Dermis blood vessel endothelial cell (primary cell): ENCODE results near the gene FUT7. TPM values are rescaled to one million over a fixed set of nuclear protein-coding genes. Genes with fewer than 3 reads are reported as not detected.
A peak's percentile ranks its signal among the peaks of the same experiment; 100 is the strongest.

ENCODE experiments used
- DNase-seq: peaks from one replicate; pipeline ENCODE4 v3.0.0; 2010
- total RNA-seq: library from RNA; depleted of rRNA; stranded (reverse); fragments of >200 nt; gene quantifications from 2 replicates; pipeline ENCODE4 v1.2.3, GENCODE V29; 2014

FUT7 gene
- total RNA-seq = not detected in 2 replicates

- DNase-seq = no peak
Measured at GRCh38 chr9:137031904-137032640, at the start of gene FUT7. Gene FUT7, minus strand, starts transcription at chr9:137032088. Its CDS starts 97 bp downstream, at chr9:137031991.

- no peak for DNase-seq
Measured at GRCh38 chr9:137080260-137081122, 48.6 kb upstream of the FUT7 start.

- no peak for DNase-seq
Measured at GRCh38 chr9:137079401-137079787, 47.5 kb upstream of the FUT7 start.

- no peak for DNase-seq
Measured at GRCh38 chr9:137078701-137079400, 47.0 kb upstream of the FUT7 start.

GRCh38 chr9:137077758-137078693 lies 46.1 kb upstream of the FUT7 start:
- DNase-seq = peak; percentile 29

GRCh38 chr9:137077010-137077747 lies 45.3 kb upstream of the FUT7 start, which contains the start of gene UAP1L1:
Gene UAP1L1, plus strand, starts transcription at chr9:137077517. Its CDS starts 16 bp downstream, at chr9:137077533.
- peak; percentile 71 for DNase-seq

GRCh38 chr9:137076636-137077009 lies 44.7 kb upstream of the FUT7 start:
- no peak for DNase-seq

- DNase-seq = no peak
Measured at GRCh38 chr9:137075275-137075775, 43.4 kb upstream of the FUT7 start.

GRCh38 chr9:137074657-137075274 lies 42.9 kb upstream of the FUT7 start:
- DNase-seq = no peak

GRCh38 chr9:137073992-137074399 lies 42.1 kb upstream of the FUT7 start:
- DNase-seq = no peak

GRCh38 chr9:137071282-137071681 lies 39.4 kb upstream of the FUT7 start:
- no peak for DNase-seq

GRCh38 chr9:137070906-137071275 lies 39.0 kb upstream of the FUT7 start:
- no peak for DNase-seq

- peak; percentile 89 for DNase-seq
Measured at GRCh38 chr9:137070201-137070905, 38.5 kb upstream of the FUT7 start, which contains the start of gene SAPCD2. Gene SAPCD2, minus strand, starts transcription at chr9:137070557. Its CDS starts 97 bp downstream, at chr9:137070460.

- no peak for DNase-seq
Measured at GRCh38 chr9:137069508-137070091, 37.7 kb upstream of the FUT7 start.

GRCh38 chr9:137068539-137069507 lies 36.9 kb upstream of the FUT7 start:
- no peak for DNase-seq

- DNase-seq = peak; percentile 89
Measured at GRCh38 chr9:137067860-137068538, 36.1 kb upstream of the FUT7 start.

GRCh38 chr9:137066096-137066861 lies 34.4 kb upstream of the FUT7 start:
- DNase-seq = no peak
